ENCODE results near the gene BCAR3.

The BCAR3 gene

GRCh38 chr1:93584261-93585003 is 97.2 kb downstream of the BCAR3 start:
- Histone ChIP-seq H4K91ac (ENCODE audit: low read depth, low read length) (peak overlapping the region; percentile 66), H3K14ac (ENCODE audit: low read length) (no peak overlapping the region), H3K4me1 (ENCODE audit: control insufficient read depth in 1 of 2, insufficient read depth in 2 of 2, low read length in 2 of 2) (peaks cover 21 to 24% of the 10 kb centered on the region in 2 experiments), H3K4me2 (ENCODE audit: low read length) (no peak overlapping the region), H2BK12ac (ENCODE audit: low read length) (peak overlapping the region; percentile 10), H3K36me3 (ENCODE audit: control insufficient read depth in 1 of 2, insufficient read depth in 2 of 2, low read length in 2 of 2) (peaks cover 31 to 35% of the 10 kb centered on the region in 2 experiments), H3K4me3 (ENCODE audit: low read depth, low read length) (no peak overlapping the region), H3K27ac (ENCODE audit: low read depth, low read length) (peak overlapping the region; percentile 89), H3K18ac (ENCODE audit: low read length) (peak overlapping the region; percentile 60), H3K9me3 (ENCODE audit: insufficient read depth, low read depth, low read length) (no peaks in the 10 kb centered on the region), H3K79me1 (ENCODE audit: low read length) (peaks cover 16% of the 10 kb centered on the region), H2BK5ac (ENCODE audit: low read depth, low read length, poor library complexity) (peak overlapping the region; percentile 49), H3K27me3 (ENCODE audit: insufficient read depth, low read length) (no peaks in the 10 kb centered on the region), H2AK5ac (ENCODE audit: low read length) (peak overlapping the region; percentile 2), H3K23ac (ENCODE audit: low read length) (peak overlapping the region; percentile 28), H3K4ac (ENCODE audit: low read depth, low read length) (no peak overlapping the region), H4K8ac (ENCODE audit: low read depth, low read length) (peak overlapping the region; percentile 5), H3K9ac (ENCODE audit: low read length) (no peak overlapping the region), H2AFZ (ENCODE audit: insufficient read depth, low read length, poor library complexity) (no peak overlapping the region), H3K79me2 (ENCODE audit: control insufficient read depth, insufficient read depth, low read length, poor library complexity) (peaks cover 1% of the 10 kb centered on the region), H2BK120ac (ENCODE audit: insufficient read depth, low read length, poor library complexity) (peak overlapping the region; percentile 52), H4K12ac (ENCODE audit: low read depth, low read length) (no peak overlapping the region)
- WGBS (ENCODE audit: extremely low coverage, insufficient coverage, insufficient read length), result no CpG with 5 or more reads among the region's 9 CpGs
- peak in 1 of 2 donors; percentile 43 for DNase-seq

GRCh38 chr1:93581917-93582850 is 99.5 kb downstream of the BCAR3 start:
- peak overlapping the region; percentile 63 for H3K18ac ChIP-seq (ENCODE audit: low read length)
- no peak overlapping the region for H3K4me3 ChIP-seq (ENCODE audit: low read depth, low read length)
- peak overlapping the region; percentile 45 for H2AK5ac ChIP-seq (ENCODE audit: low read length)
- peak overlapping the region; percentile 25 for H3K4ac ChIP-seq (ENCODE audit: low read depth, low read length)
- no peak overlapping the region for H3K23ac ChIP-seq (ENCODE audit: low read length)
- no peak for DNase-seq
- peak overlapping the region; percentile 20 for H2BK120ac ChIP-seq (ENCODE audit: insufficient read depth, low read length, poor library complexity)
- peaks cover 24 to 26% of the 10 kb centered on the region in 2 experiments for H3K36me3 ChIP-seq (ENCODE audit: control insufficient read depth in 1 of 2, insufficient read depth in 2 of 2, low read length in 2 of 2)
- no peak overlapping the region for H3K4me2 ChIP-seq (ENCODE audit: low read length)
- H3K14ac ChIP-seq (ENCODE audit: low read length), result peak overlapping the region; percentile 45
- no CpG with 5 or more reads among the region's 23 CpGs for WGBS (ENCODE audit: extremely low coverage, insufficient coverage, insufficient read length)
- H3K79me1 ChIP-seq (ENCODE audit: low read length), result peaks cover 36% of the 10 kb centered on the region
- peak overlapping the region; percentile 22 for H4K91ac ChIP-seq (ENCODE audit: low read depth, low read length)
- no peaks in the 10 kb centered on the region for H3K9me3 ChIP-seq (ENCODE audit: insufficient read depth, low read depth, low read length)
- no peak overlapping the region for H2AFZ ChIP-seq (ENCODE audit: insufficient read depth, low read length, poor library complexity)
- H3K4me1 ChIP-seq (ENCODE audit: control insufficient read depth in 1 of 2, insufficient read depth in 2 of 2, low read length in 2 of 2), result peaks cover 42 to 46% of the 10 kb centered on the region in 2 experiments
- no peak overlapping the region for H3K9ac ChIP-seq (ENCODE audit: low read length)
- no peak overlapping the region for H2BK5ac ChIP-seq (ENCODE audit: low read depth, low read length, poor library complexity)
- peak overlapping the region; percentile 48 for H4K8ac ChIP-seq (ENCODE audit: low read depth, low read length)
- H3K27me3 ChIP-seq (ENCODE audit: insufficient read depth, low read length), result no peaks in the 10 kb centered on the region
- peak overlapping the region; percentile 17 for H3K27ac ChIP-seq (ENCODE audit: low read depth, low read length)
- H4K12ac ChIP-seq (ENCODE audit: low read depth, low read length), result no peak overlapping the region
- H2BK12ac ChIP-seq (ENCODE audit: low read length), result peak overlapping the region; percentile 23
- H3K79me2 ChIP-seq (ENCODE audit: control insufficient read depth, insufficient read depth, low read length, poor library complexity), result peaks cover 7% of the 10 kb centered on the region

GRCh38 chr1:93579891-93580290 is 101.7 kb downstream of the BCAR3 start:
- peaks cover 48 to 58% of the 10 kb centered on the region in 2 experiments for H3K4me1 ChIP-seq (ENCODE audit: control insufficient read depth in 1 of 2, insufficient read depth in 2 of 2, low read length in 2 of 2)
- no peak overlapping the region for H3K4ac ChIP-seq (ENCODE audit: low read depth, low read length)
- H3K36me3 ChIP-seq (ENCODE audit: control insufficient read depth in 1 of 2, insufficient read depth in 2 of 2, low read length in 2 of 2), result peaks cover 24 to 26% of the 10 kb centered on the region in 2 experiments
- no peak overlapping the region for H3K9ac ChIP-seq (ENCODE audit: low read length)
- H2BK120ac ChIP-seq (ENCODE audit: insufficient read depth, low read length, poor library complexity), result peak overlapping the region; percentile 34
- H3K79me1 ChIP-seq (ENCODE audit: low read length), result peaks cover 48% of the 10 kb centered on the region
- no peak overlapping the region for H2AK5ac ChIP-seq (ENCODE audit: low read length)
- H4K91ac ChIP-seq (ENCODE audit: low read depth, low read length), result peak overlapping the region; percentile 78
- H2AFZ ChIP-seq (ENCODE audit: insufficient read depth, low read length, poor library complexity), result no peak overlapping the region
- no peak overlapping the region for H3K23ac ChIP-seq (ENCODE audit: low read length)
- H3K9me3 ChIP-seq (ENCODE audit: insufficient read depth, low read depth, low read length), result no peaks in the 10 kb centered on the region
- WGBS (ENCODE audit: extremely low coverage, insufficient coverage, insufficient read length), result no CpG with 5 or more reads among the region's 5 CpGs
- no peak overlapping the region for H3K4me2 ChIP-seq (ENCODE audit: low read length)
- peak; percentile 90 to 98 for DNase-seq
- no peak overlapping the region for H3K4me3 ChIP-seq (ENCODE audit: low read depth, low read length)
- peak overlapping the region; percentile 96 for H2BK5ac ChIP-seq (ENCODE audit: low read depth, low read length, poor library complexity)
- H3K79me2 ChIP-seq (ENCODE audit: control insufficient read depth, insufficient read depth, low read length, poor library complexity), result peaks cover 11% of the 10 kb centered on the region
- no peak overlapping the region for H3K14ac ChIP-seq (ENCODE audit: low read length)
- H3K18ac ChIP-seq (ENCODE audit: low read length), result no peak overlapping the region
- H3K27ac ChIP-seq (ENCODE audit: low read depth, low read length), result peak overlapping the region; percentile 95
- H2BK12ac ChIP-seq (ENCODE audit: low read length), result no peak overlapping the region
- no peaks in the 10 kb centered on the region for H3K27me3 ChIP-seq (ENCODE audit: insufficient read depth, low read length)
- no peak overlapping the region for H4K12ac ChIP-seq (ENCODE audit: low read depth, low read length)
- H4K8ac ChIP-seq (ENCODE audit: low read depth, low read length), result peak overlapping the region; percentile 89
